IMR-90 (cell line): ENCODE data around the gene MARCKSL1. TPM values are rescaled to one million over a fixed set of nuclear protein-coding genes. Genes with fewer than 3 reads are reported as not detected.

ENCODE experiments used
- ATAC-seq: fragments of 200-7000 bp; cut with Tn5 transposase; 2 replicates; pipeline ENCODE4 v1.9.1; 2020; ENCODE audit warnings: low read depth, mild to moderate bottlenecking, moderate library complexity
- BruUV-seq: library from RNA; stranded (reverse); fragments of 400-500 nt; replicated peaks from 2 replicates; lab custom pipeline; 2021; lab: Mats Ljungman, UMichigan
- CTCF ChIA-PET: fragments of 300-600 bp; formaldehyde crosslinking; extraction: SDS; loops from one replicate; lab custom pipeline; 2021; ENCODE audit warnings: antibody characterized with exemption; lab: Yijun Ruan, JAX
- POLR2A ChIA-PET: fragments of 300-600 bp; sonication (Branson Sonifier 250); formaldehyde crosslinking; loops from one replicate; lab custom pipeline; 2022; ENCODE audit warnings: antibody characterized with exemption; ENCODE audit not compliant: unreplicated experiment; lab: Charles Lee
- DNase-seq: peaks from one replicate; pipeline ENCODE4 v3.0.0; 2013
- H2AFZ ChIP-seq: replicated peaks from 2 replicates; pipeline ENCODE3; 2013; ENCODE audit warnings: low read length, mild to moderate bottlenecking; ENCODE audit not compliant: poor library complexity
- H2AK5ac ChIP-seq: 2 replicates; pipeline ENCODE4 v1.6.1; 2013; ENCODE audit warnings: low read depth, low read length, inconsistent platforms
- H2AK9ac ChIP-seq: replicated peaks from 2 replicates; pipeline ENCODE3; 2013; ENCODE audit warnings: mild to moderate bottlenecking, low read depth, low read length, moderate library complexity; ENCODE audit not compliant: poor library complexity
- H2BK120ac ChIP-seq: 2 replicates; pipeline ENCODE4 v1.6.1; 2013; ENCODE audit warnings: low read depth, low read length, inconsistent platforms
- H2BK15ac ChIP-seq: 3 replicates; pipeline ENCODE4 v1.6.1; 2013; ENCODE audit warnings: low read depth, low read length, inconsistent platforms
- H2BK20ac ChIP-seq: 2 replicates; pipeline ENCODE4 v1.6.1; 2013; ENCODE audit warnings: low read depth, mild to moderate bottlenecking, inconsistent platforms, low read length, moderate library complexity
- H2BK5ac ChIP-seq: 2 replicates; pipeline ENCODE4 v1.6.1; 2013; ENCODE audit warnings: mild to moderate bottlenecking, low read depth, low read length, inconsistent platforms; ENCODE audit not compliant: poor library complexity, severe bottlenecking
- H3K14ac ChIP-seq: replicated peaks from 2 replicates; pipeline ENCODE4 v1.6.1; 2013; ENCODE audit warnings: low read depth, low read length, inconsistent platforms
- H3K18ac ChIP-seq: 2 replicates; pipeline ENCODE4 v1.6.1; 2013; ENCODE audit warnings: low read depth, low read length, control low read depth
- H3K23ac ChIP-seq: 2 replicates; pipeline ENCODE4 v1.6.1; 2013; ENCODE audit warnings: low read depth, low read length, inconsistent platforms
- H3K27ac ChIP-seq: 2 replicates; pipeline ENCODE4 v1.5.1; 2013; ENCODE audit warnings: mild to moderate bottlenecking, control low read depth, low read length; ENCODE audit not compliant: insufficient read depth
- H3K27me3 ChIP-seq: 2 replicates; pipeline ENCODE4 v1.6.1; 2013; ENCODE audit warnings: low read length; ENCODE audit not compliant: control insufficient read depth, insufficient read depth
- H3K36me3 ChIP-seq: 2 replicates; pipeline ENCODE4 v1.6.1; 2013; ENCODE audit warnings: low read length, mixed read lengths; ENCODE audit not compliant: control insufficient read depth, insufficient read depth
- H3K4ac ChIP-seq: 2 replicates; pipeline ENCODE4 v1.6.1; 2013; ENCODE audit warnings: low read depth, low read length, inconsistent platforms
- H3K4me1 ChIP-seq: 2 replicates; pipeline ENCODE4 v1.6.1; 2013; ENCODE audit warnings: low read length, mixed read lengths; ENCODE audit not compliant: control insufficient read depth, insufficient read depth
- H3K4me2 ChIP-seq: 2 replicates; pipeline ENCODE4 v1.6.1; 2013; ENCODE audit warnings: low read depth, mild to moderate bottlenecking, control low read depth, low read length, moderate library complexity
- H3K4me3 ChIP-seq: 2 replicates; pipeline ENCODE4 v1.5.1; 2013; ENCODE audit warnings: low read depth, mild to moderate bottlenecking, control low read depth, low read length, moderate library complexity; ENCODE audit not compliant: insufficient read depth
- H3K56ac ChIP-seq: 2 replicates; pipeline ENCODE4 v1.6.1; 2013; ENCODE audit warnings: low read length, inconsistent platforms; ENCODE audit not compliant: insufficient read depth; ENCODE audit errors: extremely low read depth
- H3K79me1 ChIP-seq, 2 experiments: 2 replicates each; pipeline ENCODE4 v1.6.1; 2013; ENCODE audit warnings: low read length in 2 of 2, inconsistent platforms in 1 of 2, low read depth in 1 of 2
- H3K9ac ChIP-seq: 2 replicates; pipeline ENCODE4 v1.6.1; 2013; ENCODE audit warnings: low read depth, low read length, control low read depth
- H3K9me1 ChIP-seq: 2 replicates; pipeline ENCODE4 v1.6.1; 2013; ENCODE audit warnings: low read length, inconsistent platforms; ENCODE audit not compliant: insufficient read depth
- H3K9me3 ChIP-seq: 2 replicates; pipeline ENCODE4 v1.6.1; 2013; ENCODE audit warnings: low read length; ENCODE audit not compliant: control insufficient read depth, insufficient read depth
- H4K20me1 ChIP-seq: 2 replicates; pipeline ENCODE4 v1.6.1; 2013; ENCODE audit warnings: low read length, inconsistent platforms; ENCODE audit not compliant: insufficient read depth
- H4K5ac ChIP-seq: 2 replicates; pipeline ENCODE4 v1.6.1; 2013; ENCODE audit warnings: mild to moderate bottlenecking, low read depth, low read length, control low read depth
- H4K8ac ChIP-seq, 2 experiments: 2 replicates each; pipeline ENCODE4 v1.6.1; 2013; ENCODE audit warnings: low read depth in 2 of 2, low read length in 2 of 2, control low read depth in 1 of 2, inconsistent platforms in 1 of 2
- H4K91ac ChIP-seq: 2 replicates; pipeline ENCODE4 v1.6.1; 2013; ENCODE audit warnings: low read depth, low read length, inconsistent platforms; ENCODE audit not compliant: insufficient read depth
- NFE2L2 ChIP-seq: fragments of 150-350 bp; IDR thresholded peaks from 2 replicates; pipeline ENCODE4 v1.6.1; 2016; ENCODE audit warnings: low read depth, mild to moderate bottlenecking, low read length
- POLR2A ChIP-seq: IDR thresholded peaks from 2 replicates; pipeline ENCODE4 v1.6.1; 2012; ENCODE audit warnings: mild to moderate bottlenecking, low read depth, low read length
- RCOR1 ChIP-seq: IDR thresholded peaks from 2 replicates; pipeline ENCODE4 v1.6.1; 2012; ENCODE audit warnings: mild to moderate bottlenecking, low read length, improper control_type of control experiment; ENCODE audit not compliant: insufficient replicate concordance
- RFX5 ChIP-seq: IDR thresholded peaks from 2 replicates; pipeline ENCODE4 v1.8.0; 2012; ENCODE audit warnings: low read depth, mild to moderate bottlenecking, low read length, moderate library complexity
- WGBS, 2 experiments: methylation state at CpG; one replicate each; pipeline versions ENCODE4 v1.1.5 to v1.1.7; 2013; ENCODE audit warnings: missing lambda C conversion rate in 2 of 2; ENCODE audit not compliant: insufficient read length in 1 of 2; ENCODE audit errors: extremely low coverage in 2 of 2; 5-methylcytosine and 5-hydroxymethylcytosine counted together
- dilution Hi-C: fragments of 300-500 bp; cut with HindIII; formaldehyde crosslinking; loops from one replicate; pipeline ENCODE4 v1.14.3; 2018; ENCODE audit warnings: low sequenced_read_pairs; ENCODE audit not compliant: unreplicated experiment
- in situ Hi-C: fragments of 300-500 bp; cut with MboI; formaldehyde crosslinking; loops from 3 replicates; pipeline ENCODE4 v1.14.3; 2019; ENCODE audit warnings: low sequenced_read_pairs, inconsistent platforms, mixed read lengths
- intact Hi-C: fragments of 100-400 bp; cut with micrococcal nuclease; formaldehyde crosslinking; loops from 2 replicates; pipeline ENCODE4 v1.10.0; 2022
- polyA plus RNA-seq, 3 experiments: library from polyadenylated mRNA; depleted of rRNA; stranded (reverse); fragments of >200 nt; gene quantifications; 2 replicates each; pipeline ENCODE4 v1.2.3, GENCODE V29; 2012; ENCODE audit warnings: low replicate concordance in 1 of 3
- total RNA-seq: library from RNA; depleted of rRNA; stranded (reverse); fragments of >200 nt; gene quantifications from 2 replicates; pipeline ENCODE4 v1.2.3, GENCODE V29; 2012

Gene MARCKSL1
- total and polyA plus RNA-seq, 2 of the 4 experiments (the other 2 are of a cell fraction): 37.5 to 218 TPM

DNA sequence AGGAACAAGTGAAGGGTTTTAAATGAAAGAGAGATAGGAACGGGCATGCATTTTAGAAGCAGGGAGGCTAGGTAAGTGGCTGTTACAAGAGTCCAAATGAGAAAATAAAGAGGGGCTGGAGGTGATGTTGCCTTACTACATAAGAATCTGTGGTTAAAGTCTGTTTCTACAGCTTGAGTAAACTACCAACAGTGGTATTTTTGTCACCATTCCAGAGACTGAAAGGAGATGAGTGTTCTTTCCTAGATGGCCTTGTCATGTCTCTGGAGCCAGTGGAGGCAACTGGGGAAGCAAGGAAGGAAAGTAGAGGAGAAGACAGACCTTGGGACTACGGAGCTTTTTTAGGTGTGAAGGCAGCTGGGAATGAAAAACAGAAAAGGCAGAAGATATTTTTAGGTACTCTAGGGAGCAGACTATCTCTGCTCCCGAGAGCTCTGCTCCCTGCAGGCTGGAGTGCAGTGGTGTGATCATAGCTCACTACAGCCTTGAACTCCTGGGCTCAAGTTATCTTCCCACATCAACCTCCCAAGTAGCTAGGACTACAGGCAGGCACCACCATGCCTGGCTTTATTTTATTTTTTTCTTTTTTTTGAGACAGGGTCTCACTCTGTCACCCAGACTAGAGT is 31.9 kb downstream of the MARCKSL1 start:
- in situ Hi-C loops (no loop called here), dilution Hi-C loops (no loop called here), intact Hi-C loops (no loop called here)
- CTCF ChIA-PET: no interaction called here
- Histone ChIP-seq H3K9me3 (no peaks in the 10 kb centered on the region; the same call in 1 of the 2 replicates), H2AFZ (no peak overlapping the region), H3K27ac (no peak overlapping the region), H3K23ac (no peak overlapping the region), H3K56ac (no peak overlapping the region), H3K9ac (no peak overlapping the region), H3K18ac (no peak overlapping the region), H3K4me3 (no peak overlapping the region), H3K4ac (no peak overlapping the region), H3K9me1 (peaks cover 6% of the 10 kb centered on the region; the same call in 1 of the 2 replicates), H2BK15ac (no peak overlapping the region), H3K36me3 (peaks cover 27% of the 10 kb centered on the region), H3K79me1 (peaks cover 40 to 71% of the 10 kb centered on the region in 2 experiments), H2AK5ac (no peak overlapping the region), H4K5ac (no peak overlapping the region), H4K20me1 (peaks cover 18% of the 10 kb centered on the region; the same call in 1 of the 2 replicates), H2AK9ac (no peak overlapping the region), H3K27me3 (no peaks in the 10 kb centered on the region), H3K4me1 (peaks cover 3% of the 10 kb centered on the region; the same call in 1 of the 2 replicates), H2BK20ac (no peak overlapping the region), H2BK5ac (peak overlapping the region; percentile 38), H2BK120ac (no peak overlapping the region), H4K91ac (no peak overlapping the region), H4K8ac (no peak overlapping the region), H3K14ac (no peak overlapping the region), H3K4me2 (no peak overlapping the region; the same call in 1 of the 2 replicates)
- POLR2A ChIA-PET: no interaction called here
- whole genome bisulfite sequencing, 2 experiments: 94% methylated on average over 3 of the region's 3 CpGs; no CpG with 5 or more reads in 1 of the 2 experiments
- no peak for TF ChIP-seq RFX5
- no peak for TF ChIP-seq NFE2L2
- no peak for TF ChIP-seq RCOR1
- TF ChIP-seq POLR2A: no peak
- DNase-seq (peak; percentile 74), ATAC-seq (peak; percentile 76)
- no TSS peak for BruUV-seq
